Peyer's patch (tissue), 4 donors: ENCODE data around the gene SNX12. TPM values are rescaled to one million over a fixed set of nuclear protein-coding genes. Genes with fewer than 3 reads are reported as not detected.

Experiments used
- DNase-seq, 3 donors: peaks; one replicate each; pipeline ENCODE4 v3.0.0-alpha.2; 2017 to 2019
- H3K27ac ChIP-seq, 4 donors: fragments of 200-600 bp; sonication (generic); one replicate each; pipeline ENCODE4 v1.5.1; 2016 to 2019
- H3K27me3 ChIP-seq, 2 donors: fragments of 200-600 bp; sonication (generic); one replicate each; pipeline ENCODE4 v1.5.1; 2019
- H3K36me3 ChIP-seq, 3 donors: fragments of 200-600 bp; sonication (generic); one replicate each; pipeline ENCODE4 v1.5.1; 2016 to 2019
- H3K4me1 ChIP-seq, 4 donors: fragments of 200-600 bp; sonication (generic); one replicate each; pipeline ENCODE4 v1.5.1; 2016 to 2019
- H3K4me3 ChIP-seq, 4 donors: fragments of 200-600 bp; sonication (generic); 1 replicate in 3 of 4; 2 replicates in 1 of 4; pipeline ENCODE4 v1.5.1; 2016 to 2019; ENCODE audit warnings: mild to moderate bottlenecking in 1 of 4
- H3K9me3 ChIP-seq, 4 donors: fragments of 200-600 bp; sonication (generic); one replicate each; pipeline ENCODE4 v1.5.1; 2016 to 2019; ENCODE audit warnings: mild to moderate bottlenecking in 1 of 4
- POLR2A ChIP-seq, 2 donors: fragments of 450-650 bp; IDR thresholded peaks; one replicate each; pipeline ENCODE4 v1.5.1; 2017; ENCODE audit warnings: antibody characterized with exemption in 2 of 2, mild to moderate bottlenecking in 2 of 2, moderate library complexity in 2 of 2
- total RNA-seq, 4 donors: library from RNA; depleted of rRNA; stranded (reverse); fragments of >200 nt; gene quantifications; one replicate each; pipeline ENCODE4 v1.1.0, GENCODE V29; 2016
- TF ChIP-seq, protein P1 (sequence below), 6 experiments: fragments of 450-650 bp in 4 of 6; fragments of 200-600 bp in 2 of 6; sonication (generic) in 1 of 6; IDR thresholded peaks; one replicate each; pipeline ENCODE4 v1.5.1; 2017 to 2019; ENCODE audit warnings: antibody characterized with exemption in 6 of 6, mild to moderate bottlenecking in 3 of 6, moderate library complexity in 1 of 6

The SNX12 gene
- total RNA-seq, 4 donors from 2014 or later, result 62.7 to 108 (median 67.5) TPM

- no peak for TF ChIP-seq POLR2A (IDR thresholded peaks at IDR 0.05)
- TF ChIP-seq, protein P1, sequence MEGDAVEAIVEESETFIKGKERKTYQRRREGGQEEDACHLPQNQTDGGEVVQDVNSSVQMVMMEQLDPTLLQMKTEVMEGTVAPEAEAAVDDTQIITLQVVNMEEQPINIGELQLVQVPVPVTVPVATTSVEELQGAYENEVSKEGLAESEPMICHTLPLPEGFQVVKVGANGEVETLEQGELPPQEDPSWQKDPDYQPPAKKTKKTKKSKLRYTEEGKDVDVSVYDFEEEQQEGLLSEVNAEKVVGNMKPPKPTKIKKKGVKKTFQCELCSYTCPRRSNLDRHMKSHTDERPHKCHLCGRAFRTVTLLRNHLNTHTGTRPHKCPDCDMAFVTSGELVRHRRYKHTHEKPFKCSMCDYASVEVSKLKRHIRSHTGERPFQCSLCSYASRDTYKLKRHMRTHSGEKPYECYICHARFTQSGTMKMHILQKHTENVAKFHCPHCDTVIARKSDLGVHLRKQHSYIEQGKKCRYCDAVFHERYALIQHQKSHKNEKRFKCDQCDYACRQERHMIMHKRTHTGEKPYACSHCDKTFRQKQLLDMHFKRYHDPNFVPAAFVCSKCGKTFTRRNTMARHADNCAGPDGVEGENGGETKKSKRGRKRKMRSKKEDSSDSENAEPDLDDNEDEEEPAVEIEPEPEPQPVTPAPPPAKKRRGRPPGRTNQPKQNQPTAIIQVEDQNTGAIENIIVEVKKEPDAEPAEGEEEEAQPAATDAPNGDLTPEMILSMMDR (IDR thresholded peaks at IDR 0.05), result no peak
- DNase-seq, result no peak
Observed at GRCh38 chrX:71085900-71086299, 17.8 kb upstream of the SNX12 start.

GRCh38 chrX:71082822-71083221 lies 14.7 kb upstream of the SNX12 start:
- no peak for DNase-seq
- Histone ChIP-seq H3K27ac (no peak overlapping the region), H3K27me3 (no peaks in the 10 kb centered on the region), H3K36me3 (no peaks in the 10 kb centered on the region), H3K4me1 (no peaks in the 10 kb centered on the region), H3K4me3 (no peak overlapping the region), H3K9me3 (no peaks in the 10 kb centered on the region)
- TF ChIP-seq, protein P1 (IDR thresholded peaks at IDR 0.05), result no peak
- TF ChIP-seq POLR2A (IDR thresholded peaks at IDR 0.05), result no peak

More at GRCh38 chrX:71085900-71086299, 17.8 kb upstream of the SNX12 start:
- H3K4me1 ChIP-seq, result no peaks in the 10 kb centered on the region
- H3K27me3 ChIP-seq, result no peaks in the 10 kb centered on the region
- no peaks in the 10 kb centered on the region for H3K9me3 ChIP-seq
- no peaks in the 10 kb centered on the region for H3K36me3 ChIP-seq
- H3K4me3 ChIP-seq, result no peak overlapping the region
- H3K27ac ChIP-seq, result no peak overlapping the region

GRCh38 chrX:71082124-71082647 lies 14.1 kb upstream of the SNX12 start:
- Histone ChIP-seq H3K36me3 (no peaks in the 10 kb centered on the region), H3K4me1 (no peaks in the 10 kb centered on the region), H3K4me3 (no peak overlapping the region), H3K9me3 (no peaks in the 10 kb centered on the region), H3K27me3 (no peaks in the 10 kb centered on the region), H3K27ac (no peak overlapping the region)
- DNase-seq, result no peak
- TF ChIP-seq POLR2A (IDR thresholded peaks at IDR 0.05), result no peak
- TF ChIP-seq, protein P1 (IDR thresholded peaks at IDR 0.05), result no peak

- no peaks in the 10 kb centered on the region for H3K4me1 ChIP-seq
- TF ChIP-seq, protein P1 (IDR thresholded peaks at IDR 0.05), result no peak
- no peak for TF ChIP-seq POLR2A (IDR thresholded peaks at IDR 0.05)
- H3K27ac ChIP-seq, result no peak overlapping the region
- no peak for DNase-seq
- no peaks in the 10 kb centered on the region for H3K9me3 ChIP-seq
- no peak overlapping the region for H3K4me3 ChIP-seq
- no peaks in the 10 kb centered on the region for H3K36me3 ChIP-seq
- H3K27me3 ChIP-seq, result no peaks in the 10 kb centered on the region
Observed at GRCh38 chrX:71081330-71082123, 13.4 kb upstream of the SNX12 start.

DNA sequence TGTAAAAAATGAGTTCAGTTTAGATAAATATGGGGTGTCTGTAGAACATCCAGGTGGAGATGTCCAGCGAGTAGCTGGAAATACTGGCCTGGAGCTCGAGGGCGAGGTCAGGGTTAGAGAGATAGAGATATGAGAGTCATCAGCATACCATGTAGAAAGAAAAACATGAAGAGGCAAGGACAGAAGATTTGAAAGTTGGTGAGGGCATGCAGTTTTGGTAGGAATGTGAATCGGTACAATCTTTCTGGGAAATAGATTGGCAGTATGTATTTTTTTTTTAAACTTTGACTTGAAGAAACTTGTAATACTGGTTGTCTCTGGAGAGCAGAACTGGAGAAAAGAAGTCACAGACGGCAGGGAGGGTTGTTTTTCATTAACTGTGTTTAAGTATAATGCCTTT lies 2.4 kb upstream of the SNX12 start:
- DNase-seq, result no peak
- H3K4me1 ChIP-seq, result peaks cover 0 to 8% (median 2%) of the 10 kb centered on the region in 4 donors
- TF ChIP-seq, protein P1 (IDR thresholded peaks at IDR 0.05), result no peak
- TF ChIP-seq POLR2A (IDR thresholded peaks at IDR 0.05), result no peak
- no peaks in the 10 kb centered on the region for H3K9me3 ChIP-seq
- H3K36me3 ChIP-seq, result no peaks in the 10 kb centered on the region
- no peaks in the 10 kb centered on the region for H3K27me3 ChIP-seq
- no peak overlapping the region for H3K27ac ChIP-seq
- no peak overlapping the region for H3K4me3 ChIP-seq
